ENCODE data around the gene GALNS.
"Not testable (repeated sequence)": the region's sequence is repeated elsewhere in the genome, so short reads cannot be mapped to it uniquely, and the experiment has no call there.

The GALNS gene

GRCh38 chr16:88894681-88895300 lies 38.0 kb upstream of the GALNS start:
- Mint-ChIP-seq H3K36me3 (ENCODE audit: low read depth) (no peaks in the 10 kb centered on the region), H3K27me3 (no peaks in the 10 kb centered on the region), H3K27ac (no peak overlapping the region), H3K9me3 (no peaks in the 10 kb centered on the region), H3K4me3 (no peak overlapping the region), H3K4me1 (ENCODE audit: low read depth) (no peaks in the 10 kb centered on the region)

GRCh38 chr16:88894266-88894665 lies 37.5 kb upstream of the GALNS start:
- H3K36me3 Mint-ChIP-seq (ENCODE audit: low read depth); H3K9me3 Mint-ChIP-seq; H3K4me3 Mint-ChIP-seq; H3K27me3 Mint-ChIP-seq; H3K27ac Mint-ChIP-seq; H3K4me1 Mint-ChIP-seq (ENCODE audit: low read depth): not testable (repeated sequence)

- H3K27ac Mint-ChIP-seq, result no peak overlapping the region
- no peaks in the 10 kb centered on the region for H3K4me1 Mint-ChIP-seq (ENCODE audit: low read depth)
- no peak overlapping the region for H3K4me3 Mint-ChIP-seq
- H3K36me3 Mint-ChIP-seq (ENCODE audit: low read depth), result no peaks in the 10 kb centered on the region
- no peaks in the 10 kb centered on the region for H3K27me3 Mint-ChIP-seq
- no peaks in the 10 kb centered on the region for H3K9me3 Mint-ChIP-seq
Measured at GRCh38 chr16:88893127-88893968, 36.6 kb upstream of the GALNS start.

- H3K4me1 Mint-ChIP-seq (ENCODE audit: low read depth), result no peaks in the 10 kb centered on the region
- H3K4me3 Mint-ChIP-seq, result no peak overlapping the region
- no peaks in the 10 kb centered on the region for H3K9me3 Mint-ChIP-seq
Measured at GRCh38 chr16:88892065-88892464, 35.3 kb upstream of the GALNS start.

GRCh38 chr16:88891083-88891482 lies 34.3 kb upstream of the GALNS start:
- H3K9me3 Mint-ChIP-seq, result no peaks in the 10 kb centered on the region
- no peaks in the 10 kb centered on the region for H3K27me3 Mint-ChIP-seq
- H3K27ac Mint-ChIP-seq, result no peak overlapping the region
- no peaks in the 10 kb centered on the region for H3K36me3 Mint-ChIP-seq (ENCODE audit: low read depth)
- H3K4me1 Mint-ChIP-seq (ENCODE audit: low read depth), result no peaks in the 10 kb centered on the region
- H3K4me3 Mint-ChIP-seq, result no peak overlapping the region

More at GRCh38 chr16:88892065-88892464, 35.3 kb upstream of the GALNS start:
- Mint-ChIP-seq H3K36me3 (ENCODE audit: low read depth) (no peaks in the 10 kb centered on the region), H3K27ac (no peak overlapping the region), H3K27me3 (no peaks in the 10 kb centered on the region)

GRCh38 chr16:88889702-88890352 lies 33.1 kb upstream of the GALNS start:
- H3K4me3 Mint-ChIP-seq; H3K36me3 Mint-ChIP-seq (ENCODE audit: low read depth); H3K9me3 Mint-ChIP-seq; H3K27ac Mint-ChIP-seq; H3K4me1 Mint-ChIP-seq (ENCODE audit: low read depth); H3K27me3 Mint-ChIP-seq: not testable (repeated sequence)

- H3K36me3 Mint-ChIP-seq (ENCODE audit: low read depth), result no peaks in the 10 kb centered on the region
- H3K4me3 Mint-ChIP-seq, result no peak overlapping the region
- no peaks in the 10 kb centered on the region for H3K27me3 Mint-ChIP-seq
Measured at GRCh38 chr16:88888461-88889387, 32.0 kb upstream of the GALNS start.

GRCh38 chr16:88888057-88888456 lies 31.3 kb upstream of the GALNS start:
- H3K27me3 Mint-ChIP-seq, result no peaks in the 10 kb centered on the region
- H3K27ac Mint-ChIP-seq, result no peak overlapping the region
- H3K4me1 Mint-ChIP-seq (ENCODE audit: low read depth), result no peaks in the 10 kb centered on the region
- no peak overlapping the region for H3K4me3 Mint-ChIP-seq
- no peaks in the 10 kb centered on the region for H3K9me3 Mint-ChIP-seq
- H3K36me3 Mint-ChIP-seq (ENCODE audit: low read depth), result no peaks in the 10 kb centered on the region

More at GRCh38 chr16:88888461-88889387, 32.0 kb upstream of the GALNS start:
- Mint-ChIP-seq H3K9me3 (no peaks in the 10 kb centered on the region), H3K4me1 (ENCODE audit: low read depth) (no peaks in the 10 kb centered on the region), H3K27ac (no peak overlapping the region)

GRCh38 chr16:88886845-88887521 lies 30.2 kb upstream of the GALNS start:
- Mint-ChIP-seq H3K4me3 (no peak overlapping the region), H3K4me1 (ENCODE audit: low read depth) (no peaks in the 10 kb centered on the region), H3K27ac (no peak overlapping the region), H3K36me3 (ENCODE audit: low read depth) (no peaks in the 10 kb centered on the region), H3K27me3 (no peaks in the 10 kb centered on the region), H3K9me3 (no peaks in the 10 kb centered on the region)

- no peaks in the 10 kb centered on the region for H3K9me3 Mint-ChIP-seq
- no peak overlapping the region for H3K4me3 Mint-ChIP-seq
- no peaks in the 10 kb centered on the region for H3K36me3 Mint-ChIP-seq (ENCODE audit: low read depth)
- H3K27me3 Mint-ChIP-seq, result no peaks in the 10 kb centered on the region
- no peaks in the 10 kb centered on the region for H3K4me1 Mint-ChIP-seq (ENCODE audit: low read depth)
- no peak overlapping the region for H3K27ac Mint-ChIP-seq
Measured at GRCh38 chr16:88886420-88886844, 29.7 kb upstream of the GALNS start.

GRCh38 chr16:88885693-88886280 lies 29.0 kb upstream of the GALNS start:
- Mint-ChIP-seq H3K4me3 (no peak overlapping the region), H3K4me1 (ENCODE audit: low read depth) (no peaks in the 10 kb centered on the region), H3K36me3 (ENCODE audit: low read depth) (no peaks in the 10 kb centered on the region), H3K27ac (no peak overlapping the region), H3K9me3 (no peaks in the 10 kb centered on the region), H3K27me3 (no peaks in the 10 kb centered on the region)

GRCh38 chr16:88884569-88885271 lies 28.0 kb upstream of the GALNS start:
- Mint-ChIP-seq H3K27ac (no peak overlapping the region), H3K36me3 (ENCODE audit: low read depth) (no peaks in the 10 kb centered on the region), H3K27me3 (no peaks in the 10 kb centered on the region), H3K4me3 (no peak overlapping the region), H3K9me3 (no peaks in the 10 kb centered on the region), H3K4me1 (ENCODE audit: low read depth) (no peaks in the 10 kb centered on the region)

- Mint-ChIP-seq H3K4me1 (ENCODE audit: low read depth) (no peaks in the 10 kb centered on the region), H3K36me3 (ENCODE audit: low read depth) (no peaks in the 10 kb centered on the region), H3K9me3 (no peaks in the 10 kb centered on the region), H3K27me3 (no peaks in the 10 kb centered on the region), H3K27ac (no peak overlapping the region), H3K4me3 (no peak overlapping the region)
Measured at GRCh38 chr16:88883946-88884345, 27.2 kb upstream of the GALNS start.
